ENCODE data around the gene IQCK. TPM values are rescaled to one million over a fixed set of nuclear protein-coding genes. Genes with fewer than 3 reads are reported as not detected.

Gene IQCK
- total RNA-seq, 2 experiments from 2014 or later: 0.66 to 0.82 TPM

GRCh38 chr16:19766988-19767387 is 48.9 kb downstream of the IQCK start:
- ATAC-seq (no peak), DNase-seq (no peak)
- CTCF ChIA-PET: interaction anchor here (1.1 kb wide), 1 partner anchor 19 kb away, joined by 3 read pairs; no protein-coding TSS in a partner anchor
- no peak overlapping the region for H3K27ac Mint-ChIP-seq
- H3K4me3 Mint-ChIP-seq: no peak overlapping the region
- H3K9me3 Mint-ChIP-seq (ENCODE audit: low read depth): no peaks in the 10 kb centered on the region
- no peaks in the 10 kb centered on the region for H3K36me3 Mint-ChIP-seq
- no peaks in the 10 kb centered on the region for H3K4me1 Mint-ChIP-seq
- H3K27me3 Mint-ChIP-seq: peaks cover 2% of the 10 kb centered on the region

- Mint-ChIP-seq H3K27me3 (peaks cover 2% of the 10 kb centered on the region), H3K9me3 (ENCODE audit: low read depth) (no peaks in the 10 kb centered on the region), H3K27ac (no peak overlapping the region), H3K4me1 (no peaks in the 10 kb centered on the region), H3K36me3 (no peaks in the 10 kb centered on the region), H3K4me3 (no peak overlapping the region)
- CTCF ChIA-PET: no interaction called here
- ATAC-seq: no peak
- no peak for DNase-seq
Observed at GRCh38 chr16:19767497-19767896, 49.4 kb downstream of the IQCK start.

DNA sequence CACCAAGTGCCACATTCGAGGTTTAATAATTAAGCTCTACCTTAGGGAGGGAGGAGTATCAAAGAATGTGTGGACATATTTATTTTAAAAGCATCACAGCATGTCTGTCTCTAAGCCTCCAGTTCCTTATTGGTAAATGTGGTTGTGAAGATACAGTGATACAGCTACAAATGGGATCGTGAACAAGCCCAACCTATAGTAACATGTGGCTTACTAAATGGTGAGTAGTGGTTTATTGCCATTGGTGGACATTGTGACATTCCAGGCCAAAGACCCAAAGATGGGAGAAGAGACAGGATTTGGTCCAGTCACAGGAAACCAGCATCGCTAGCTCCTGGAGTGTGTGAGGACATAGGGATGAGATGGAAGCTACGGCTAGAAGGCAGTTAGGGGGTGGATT is 51.2 kb downstream of the IQCK start:
- H3K27ac Mint-ChIP-seq: no peak overlapping the region
- ATAC-seq: no peak
- no peaks in the 10 kb centered on the region for H3K9me3 Mint-ChIP-seq (ENCODE audit: low read depth)
- H3K27me3 Mint-ChIP-seq: peaks cover 2% of the 10 kb centered on the region
- DNase-seq: no peak
- no peak overlapping the region for H3K4me3 Mint-ChIP-seq
- CTCF ChIA-PET: no interaction called here
- H3K36me3 Mint-ChIP-seq: no peaks in the 10 kb centered on the region
- no peaks in the 10 kb centered on the region for H3K4me1 Mint-ChIP-seq

- Mint-ChIP-seq H3K27ac (no peak overlapping the region), H3K27me3 (peaks cover 2% of the 10 kb centered on the region), H3K4me3 (no peak overlapping the region), H3K4me1 (no peaks in the 10 kb centered on the region), H3K36me3 (no peaks in the 10 kb centered on the region), H3K9me3 (ENCODE audit: low read depth) (no peaks in the 10 kb centered on the region)
- CTCF ChIA-PET: no interaction called here
- no peak for ATAC-seq
- no peak for DNase-seq
Observed at GRCh38 chr16:19771040-19771439, 53.0 kb downstream of the IQCK start.

GRCh38 chr16:19771796-19772195 is 53.7 kb downstream of the IQCK start:
- Mint-ChIP-seq H3K9me3 (ENCODE audit: low read depth) (no peaks in the 10 kb centered on the region), H3K36me3 (no peaks in the 10 kb centered on the region), H3K27me3 (peaks cover 2% of the 10 kb centered on the region), H3K27ac (no peak overlapping the region), H3K4me3 (no peak overlapping the region), H3K4me1 (no peaks in the 10 kb centered on the region)
- CTCF ChIA-PET: no interaction called here
- no peak for DNase-seq
- no peak for ATAC-seq

GRCh38 chr16:19774024-19774423 is 56.0 kb downstream of the IQCK start:
- Mint-ChIP-seq H3K36me3 (no peaks in the 10 kb centered on the region), H3K4me1 (peaks cover 2% of the 10 kb centered on the region), H3K4me3 (no peak overlapping the region), H3K27me3 (peaks cover 2% of the 10 kb centered on the region), H3K27ac (no peak overlapping the region), H3K9me3 (ENCODE audit: low read depth) (no peaks in the 10 kb centered on the region)
- CTCF ChIA-PET: interaction anchor here (0.7 kb wide), 1 partner anchor 115 kb away, joined by 3 read pairs; no protein-coding TSS in a partner anchor
- no peak for ATAC-seq
- DNase-seq: no peak

GRCh38 chr16:19776147-19776546 is 58.1 kb downstream of the IQCK start:
- Mint-ChIP-seq H3K27ac (no peak overlapping the region), H3K4me1 (peaks cover 2% of the 10 kb centered on the region), H3K27me3 (peaks cover 2% of the 10 kb centered on the region), H3K4me3 (no peak overlapping the region), H3K36me3 (no peaks in the 10 kb centered on the region), H3K9me3 (ENCODE audit: low read depth) (no peaks in the 10 kb centered on the region)
- ATAC-seq (no peak), DNase-seq (no peak)
- CTCF ChIA-PET: no interaction called here

- Mint-ChIP-seq H3K27me3 (peaks cover 2% of the 10 kb centered on the region), H3K4me3 (no peak overlapping the region), H3K36me3 (no peaks in the 10 kb centered on the region), H3K4me1 (peaks cover 2% of the 10 kb centered on the region), H3K9me3 (ENCODE audit: low read depth) (no peaks in the 10 kb centered on the region), H3K27ac (no peak overlapping the region)
- ATAC-seq (no peak), DNase-seq (no peak)
- CTCF ChIA-PET: no interaction called here
Observed at GRCh38 chr16:19776565-19776964, 58.5 kb downstream of the IQCK start.

- H3K4me3 Mint-ChIP-seq: no peak overlapping the region
- ATAC-seq (no peak), DNase-seq (no peak)
- no peaks in the 10 kb centered on the region for H3K27me3 Mint-ChIP-seq
- H3K9me3 Mint-ChIP-seq (ENCODE audit: low read depth): no peaks in the 10 kb centered on the region
- peaks cover 2% of the 10 kb centered on the region for H3K4me1 Mint-ChIP-seq
- CTCF ChIA-PET: no interaction called here
- H3K36me3 Mint-ChIP-seq: no peaks in the 10 kb centered on the region
- no peak overlapping the region for H3K27ac Mint-ChIP-seq
Observed at GRCh38 chr16:19780321-19780720, 62.2 kb downstream of the IQCK start.

- H3K27me3 Mint-ChIP-seq: peaks cover 3% of the 10 kb centered on the region
- H3K36me3 Mint-ChIP-seq: no peaks in the 10 kb centered on the region
- ATAC-seq (no peak), DNase-seq (no peak)
- peaks cover 2% of the 10 kb centered on the region for H3K4me1 Mint-ChIP-seq
- no peaks in the 10 kb centered on the region for H3K9me3 Mint-ChIP-seq (ENCODE audit: low read depth)
- no peak overlapping the region for H3K4me3 Mint-ChIP-seq
- CTCF ChIA-PET: no interaction called here
- no peak overlapping the region for H3K27ac Mint-ChIP-seq
Observed at GRCh38 chr16:19781226-19781625, 63.2 kb downstream of the IQCK start.

- H3K9me3 Mint-ChIP-seq (ENCODE audit: low read depth): no peaks in the 10 kb centered on the region
- H3K4me3 Mint-ChIP-seq: no peak overlapping the region
- DNase-seq (no peak), ATAC-seq (no peak)
- CTCF ChIA-PET: no interaction called here
- H3K36me3 Mint-ChIP-seq: no peaks in the 10 kb centered on the region
- H3K4me1 Mint-ChIP-seq: no peaks in the 10 kb centered on the region
- H3K27me3 Mint-ChIP-seq: peaks cover 3% of the 10 kb centered on the region
- H3K27ac Mint-ChIP-seq: no peak overlapping the region
Observed at GRCh38 chr16:19783363-19784182, 65.5 kb downstream of the IQCK start.

DNA sequence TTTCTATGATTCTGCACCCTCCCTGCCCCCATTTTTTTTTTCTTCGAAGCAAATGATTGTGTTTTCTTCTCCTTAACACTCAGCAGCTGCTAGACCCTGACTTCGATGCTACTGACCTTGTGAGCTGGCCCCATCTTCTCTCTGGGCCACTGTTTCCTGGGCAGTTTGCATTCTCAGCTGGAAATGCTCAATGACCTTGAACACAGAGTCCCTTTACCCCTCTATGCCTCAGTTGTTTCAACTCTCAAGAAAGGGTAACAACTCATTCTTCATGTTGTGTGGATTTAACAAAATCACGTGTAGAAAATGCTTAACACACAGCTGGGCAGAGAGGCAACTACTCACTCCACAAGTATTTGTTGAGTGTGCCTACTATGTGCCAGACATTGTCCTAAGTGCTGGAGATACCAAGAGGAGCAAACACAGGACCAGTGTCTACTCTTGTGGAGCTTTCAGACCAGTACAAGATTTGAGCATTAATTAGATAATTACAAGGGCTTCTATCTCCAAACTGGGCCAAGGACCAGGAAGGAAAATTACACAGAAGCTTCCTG is 66.2 kb downstream of the IQCK start:
- ATAC-seq: no peak
- CTCF ChIA-PET: no interaction called here
- no peak for DNase-seq
- H3K4me3 Mint-ChIP-seq: no peak overlapping the region
- no peaks in the 10 kb centered on the region for H3K4me1 Mint-ChIP-seq
- H3K27me3 Mint-ChIP-seq: peaks cover 3% of the 10 kb centered on the region
- H3K9me3 Mint-ChIP-seq (ENCODE audit: low read depth): no peaks in the 10 kb centered on the region
- H3K36me3 Mint-ChIP-seq: no peaks in the 10 kb centered on the region
- H3K27ac Mint-ChIP-seq: no peak overlapping the region

DNA sequence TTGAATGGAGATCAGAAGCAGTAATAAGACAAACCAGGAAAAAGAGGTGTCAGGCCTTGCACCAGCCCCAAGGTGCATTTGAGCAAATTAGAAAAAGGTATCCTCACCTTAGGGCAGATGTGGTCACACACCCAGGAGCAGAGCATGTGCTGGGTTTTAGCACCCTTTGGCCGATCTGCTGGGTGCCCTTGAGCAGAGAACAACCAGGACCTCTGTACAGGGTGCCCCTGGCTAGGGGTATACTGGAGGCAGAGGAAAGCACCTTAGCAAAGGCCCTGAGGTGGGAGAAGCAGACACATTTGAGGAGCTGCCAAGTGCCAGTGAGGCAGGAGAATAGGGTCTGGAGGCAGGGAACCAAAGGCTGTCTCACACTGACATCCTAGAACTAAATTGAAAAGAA is 67.0 kb downstream of the IQCK start:
- CTCF ChIA-PET: no interaction called here
- Mint-ChIP-seq H3K27ac (no peak overlapping the region), H3K4me1 (no peaks in the 10 kb centered on the region), H3K4me3 (no peak overlapping the region), H3K9me3 (ENCODE audit: low read depth) (no peaks in the 10 kb centered on the region), H3K27me3 (peaks cover 3% of the 10 kb centered on the region), H3K36me3 (no peaks in the 10 kb centered on the region)
- no peak for DNase-seq
- ATAC-seq: no peak

- DNase-seq: no peak
- ATAC-seq: no peak
- H3K4me3 Mint-ChIP-seq: no peak overlapping the region
- no peaks in the 10 kb centered on the region for H3K4me1 Mint-ChIP-seq
- H3K27ac Mint-ChIP-seq: no peak overlapping the region
- H3K9me3 Mint-ChIP-seq (ENCODE audit: low read depth): no peaks in the 10 kb centered on the region
- CTCF ChIA-PET: no interaction called here
- peaks cover 3% of the 10 kb centered on the region for H3K27me3 Mint-ChIP-seq
- H3K36me3 Mint-ChIP-seq: no peaks in the 10 kb centered on the region
Observed at GRCh38 chr16:19785512-19786130, 67.5 kb downstream of the IQCK start.
